ENCODE data around the gene ANKRD12.

ANKRD12 gene

DNA sequence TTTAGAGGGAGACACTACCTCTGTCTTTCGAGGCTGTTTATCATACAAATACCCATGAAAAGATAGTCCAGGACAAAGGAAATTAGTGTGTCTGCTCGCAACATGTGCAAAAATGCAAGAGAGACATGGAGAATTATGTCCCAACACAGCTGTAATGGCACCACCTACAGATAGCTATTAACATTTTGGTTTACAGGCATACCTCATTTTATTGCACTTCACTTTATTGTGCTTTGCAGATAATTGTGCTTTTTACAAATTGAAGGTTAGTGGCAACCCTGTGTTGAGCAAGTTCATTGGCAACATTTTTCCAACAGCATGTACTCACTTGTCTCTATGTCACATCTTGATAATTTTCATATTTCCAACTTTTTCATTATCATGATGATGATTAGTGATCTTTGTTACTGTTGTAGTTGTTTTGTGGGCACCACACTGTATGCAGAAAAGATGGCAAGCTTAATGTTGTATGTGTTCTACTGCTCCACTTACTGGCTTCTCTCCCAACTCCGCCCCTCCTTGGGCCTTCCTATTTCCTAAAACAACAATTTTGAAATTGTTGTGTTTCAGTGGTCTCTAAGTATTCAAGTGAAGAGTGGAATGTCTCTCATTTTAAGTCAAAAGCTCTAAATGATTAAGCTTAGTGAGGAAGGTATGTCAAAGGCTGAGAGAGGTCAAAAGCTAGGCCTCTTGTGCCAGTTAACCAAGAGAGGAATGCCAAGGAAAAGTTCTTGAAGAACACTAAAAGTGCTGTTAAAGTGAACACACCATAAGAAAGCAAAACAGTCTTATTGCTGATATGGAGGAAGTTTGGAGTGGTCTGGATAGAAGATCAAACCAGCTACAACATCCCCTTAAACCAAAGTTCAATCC, 52.0 kb downstream of the ANKRD12 start:
- no peak for DNase-seq (ENCODE audit: low spot score)

GRCh38 chr18:9189491-9189890, 52.9 kb downstream of the ANKRD12 start:
- DNase-seq (ENCODE audit: low spot score), result no peak

GRCh38 chr18:9191658-9192256, 55.2 kb downstream of the ANKRD12 start:
- no peak for DNase-seq (ENCODE audit: low spot score)

- no peak for DNase-seq (ENCODE audit: low spot score)
Measured at GRCh38 chr18:9193031-9193430, 56.5 kb downstream of the ANKRD12 start.

- no peak for DNase-seq (ENCODE audit: low spot score)
Measured at GRCh38 chr18:9196568-9196967, 60.0 kb downstream of the ANKRD12 start.

GRCh38 chr18:9199681-9200080, 63.1 kb downstream of the ANKRD12 start:
- DNase-seq (ENCODE audit: low spot score), result no peak

DNA sequence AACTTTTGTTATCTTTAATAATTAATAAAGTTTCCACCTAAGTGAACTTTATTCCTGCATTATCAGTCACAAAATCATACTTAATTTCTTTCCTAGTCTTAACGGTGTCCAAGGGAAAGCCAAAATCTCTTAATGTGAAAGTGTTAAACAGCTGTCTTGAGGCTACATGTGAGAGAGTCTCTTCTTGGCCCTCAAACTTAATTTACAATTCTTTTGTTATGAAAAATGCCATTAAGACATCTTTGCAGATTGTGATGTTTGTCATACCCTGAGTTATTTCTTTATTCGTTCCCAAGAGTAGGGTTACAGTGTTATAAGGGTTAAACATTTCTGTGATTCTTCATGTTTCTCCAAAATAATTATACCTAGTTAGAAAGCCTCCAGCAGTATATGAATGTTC, 64.6 kb downstream of the ANKRD12 start:
- no peak for DNase-seq (ENCODE audit: low spot score)

DNA sequence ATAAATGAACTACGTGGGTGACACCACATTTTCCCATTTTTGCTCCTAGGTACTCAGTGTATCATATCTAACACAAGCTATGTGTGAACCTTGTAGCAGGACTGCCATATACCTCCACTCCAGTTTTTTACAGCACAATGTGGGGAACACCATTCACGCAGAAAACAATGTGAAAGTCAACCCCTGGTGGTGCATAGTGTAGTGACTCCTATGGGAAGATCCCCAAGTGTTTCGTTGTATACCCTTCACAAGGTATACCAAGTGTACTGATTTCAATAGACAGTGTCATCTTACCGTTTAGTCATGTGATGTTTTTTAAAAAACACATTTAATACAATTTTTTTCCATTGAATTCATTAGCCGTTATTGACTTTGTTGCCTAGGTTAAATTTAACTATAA, 68.1 kb downstream of the ANKRD12 start:
- no peak for DNase-seq (ENCODE audit: low spot score)

DNA sequence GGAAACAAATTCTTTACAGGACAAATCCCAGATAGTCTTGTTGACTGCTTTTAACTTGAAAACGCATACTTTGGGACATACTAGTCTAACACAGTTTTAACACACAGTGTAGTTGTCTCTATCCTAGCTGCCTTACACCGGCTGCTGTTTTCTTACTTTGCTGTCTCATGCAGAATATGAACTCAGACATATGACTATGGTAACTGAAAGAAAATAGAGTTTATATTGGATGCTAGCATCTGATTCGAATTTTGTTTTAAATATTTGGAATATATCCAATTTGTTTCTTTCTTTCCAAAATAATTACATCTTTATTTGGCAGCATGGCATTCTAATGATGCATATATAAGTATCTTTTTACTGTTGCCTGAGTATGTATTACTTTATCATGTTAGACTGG, 69.8 kb downstream of the ANKRD12 start:
- DNase-seq (ENCODE audit: low spot score), result no peak

DNA sequence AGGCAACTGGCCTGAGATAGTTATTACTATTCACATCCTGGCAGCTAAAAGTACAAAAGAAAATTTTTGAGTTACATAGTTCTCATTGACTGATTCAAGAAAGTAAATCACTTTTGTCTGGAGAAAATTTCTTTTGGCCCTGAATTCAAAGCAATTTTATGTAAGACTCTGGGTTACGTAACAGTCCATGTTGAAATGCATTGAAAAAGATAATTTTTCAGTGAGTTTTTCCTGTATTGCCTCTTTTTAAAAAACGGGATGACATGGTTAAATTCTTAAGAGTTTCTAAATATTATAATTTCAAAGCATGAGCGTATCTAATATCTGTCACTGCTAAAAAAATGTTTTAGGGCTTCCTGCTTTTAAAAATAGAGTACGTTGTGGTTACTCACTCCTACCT, 72.7 kb downstream of the ANKRD12 start:
- DNase-seq (ENCODE audit: low spot score), result no peak

GRCh38 chr18:9210966-9211365, 74.4 kb downstream of the ANKRD12 start:
- no peak for DNase-seq (ENCODE audit: low spot score)

DNA sequence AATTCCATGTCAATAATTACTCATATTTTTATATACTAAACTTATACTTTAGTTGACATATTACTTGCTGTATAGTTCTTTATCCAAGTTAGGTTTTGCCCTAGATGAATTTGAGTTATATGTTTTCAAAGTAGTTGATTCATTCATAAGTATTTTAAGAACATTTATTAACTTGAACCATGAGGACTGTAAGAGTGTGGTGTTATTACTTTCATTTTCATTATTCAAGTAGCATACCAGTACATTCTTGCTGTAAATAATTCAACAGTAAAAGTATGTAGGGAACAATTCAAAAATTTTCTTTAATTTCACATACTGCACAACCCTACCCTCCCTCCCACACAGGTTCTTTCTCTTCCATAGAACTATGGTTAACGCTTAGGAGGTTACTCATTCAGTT, 75.4 kb downstream of the ANKRD12 start:
- DNase-seq (ENCODE audit: low spot score), result no peak

DNA sequence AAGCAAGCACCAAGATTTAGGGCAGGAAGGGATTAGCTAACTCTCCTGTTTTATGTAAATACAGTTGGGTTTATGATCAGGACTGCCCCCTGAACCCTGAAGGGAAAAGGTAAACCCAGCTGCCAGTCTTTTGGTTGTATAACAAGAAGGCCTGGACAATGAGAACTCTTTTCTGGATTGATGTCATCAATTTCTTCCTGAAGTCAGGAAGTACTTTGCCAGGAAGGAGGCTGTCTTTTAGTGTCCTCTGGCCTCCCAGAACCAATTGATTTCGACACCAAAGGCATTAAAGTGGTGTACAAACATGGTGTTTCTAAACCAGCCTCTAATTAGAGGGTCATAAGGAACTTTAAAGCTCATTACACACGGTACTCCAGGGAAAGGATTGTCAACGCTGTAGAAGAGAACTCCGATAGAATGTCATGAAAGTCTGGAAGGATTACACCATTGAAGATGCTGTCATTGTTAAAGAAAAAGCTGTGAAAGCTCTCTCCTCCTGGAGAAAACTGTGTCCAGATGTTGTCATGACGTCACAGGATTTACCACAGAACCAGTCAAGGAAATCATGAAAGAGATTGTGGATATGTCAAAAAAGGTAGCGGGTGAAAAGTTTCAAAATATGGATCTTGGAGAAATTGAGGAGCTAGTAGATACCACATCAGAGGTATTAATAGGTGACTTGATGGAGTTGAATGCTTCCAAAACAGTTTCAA, 78.8 kb downstream of the ANKRD12 start:
- no peak for DNase-seq (ENCODE audit: low spot score)

DNA sequence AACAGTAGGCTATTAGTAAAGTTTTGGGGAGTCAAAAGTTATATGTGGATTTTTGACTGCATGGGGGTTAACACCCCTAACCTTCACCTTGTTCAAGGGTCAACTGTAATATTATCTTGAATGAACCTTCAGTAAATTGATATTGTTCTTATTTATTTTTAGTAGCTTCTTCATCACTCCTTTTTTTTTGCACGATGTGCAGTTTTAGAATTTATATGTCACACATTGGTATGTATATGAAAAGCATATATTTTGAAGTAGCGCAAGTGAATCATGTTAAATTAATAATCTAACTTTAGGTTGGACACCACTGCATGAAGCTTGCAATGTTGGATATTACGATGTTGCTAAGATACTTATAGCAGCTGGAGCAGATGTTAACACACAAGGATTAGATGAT, 79.9 kb downstream of the ANKRD12 start:
- DNase-seq (ENCODE audit: low spot score), result no peak

DNA sequence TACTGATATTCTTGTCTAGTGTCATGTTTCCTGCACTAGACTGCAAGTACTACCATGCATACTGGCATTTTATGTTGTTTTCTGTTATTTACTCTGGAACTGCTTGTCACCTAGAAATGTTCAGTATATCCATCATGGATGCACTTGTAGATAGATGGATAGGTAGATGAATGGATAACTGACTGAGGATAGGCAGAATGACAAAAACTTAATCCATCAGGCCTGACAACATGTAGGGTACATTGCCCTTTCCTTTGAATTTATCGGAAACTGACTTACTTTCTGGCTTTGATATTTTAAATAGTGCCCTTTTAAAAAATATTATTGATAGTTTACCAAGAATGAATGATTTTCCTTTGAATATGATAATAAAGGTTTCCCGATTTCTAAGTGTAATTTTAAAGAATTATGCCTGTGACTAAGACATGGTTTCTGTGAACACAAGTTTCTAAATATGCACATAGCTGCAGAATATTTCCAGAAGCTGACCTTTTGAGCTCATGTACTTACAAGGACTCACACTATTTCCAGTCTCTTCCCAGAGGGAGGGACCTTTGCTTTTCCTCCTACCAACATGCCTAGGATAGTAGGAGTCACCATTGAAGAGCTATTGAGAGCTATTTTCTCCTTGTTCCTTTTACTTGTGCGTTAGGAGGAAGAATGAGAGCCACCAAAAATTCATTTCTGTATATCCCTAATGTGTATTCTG, 81.3 kb downstream of the ANKRD12 start:
- no peak for DNase-seq (ENCODE audit: low spot score)

DNA sequence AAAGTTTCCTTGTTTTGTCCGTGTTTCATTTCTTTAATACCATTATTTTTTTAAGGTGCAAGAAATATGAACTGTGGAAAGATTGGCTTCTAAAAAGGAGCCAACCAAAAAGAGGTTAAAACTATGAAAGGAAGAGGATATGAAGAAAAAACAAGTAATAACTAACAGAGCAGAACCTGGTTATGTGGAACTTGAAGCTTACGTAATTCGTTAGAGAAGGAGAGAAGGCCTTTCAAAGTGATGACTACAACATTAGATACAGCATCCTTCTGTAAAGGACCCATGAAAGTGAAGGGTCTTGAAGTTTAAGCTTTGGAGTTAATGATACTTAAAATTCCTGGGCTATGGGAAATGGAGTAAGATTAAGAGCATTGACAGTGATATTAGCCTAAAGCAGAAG, 84.5 kb downstream of the ANKRD12 start:
- no peak for DNase-seq (ENCODE audit: low spot score)

DNA sequence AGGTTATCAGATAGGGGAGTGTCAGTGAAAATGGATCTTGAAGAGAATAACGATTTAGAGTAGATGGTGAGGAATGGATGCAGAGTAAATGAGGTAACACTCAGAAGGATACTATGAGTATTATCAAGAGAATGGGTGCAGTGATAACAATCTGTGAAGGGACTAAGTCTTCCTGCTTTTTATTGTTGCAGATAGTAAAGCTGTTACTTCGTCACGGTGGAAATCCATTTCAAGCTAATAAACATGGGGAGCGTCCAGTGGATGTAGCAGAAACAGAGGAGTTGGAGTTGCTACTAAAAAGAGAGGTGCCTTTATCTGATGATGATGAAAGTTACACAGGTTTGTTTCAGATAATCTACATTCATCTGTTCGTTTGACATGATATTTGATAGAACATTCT, 85.1 kb downstream of the ANKRD12 start:
- no peak for DNase-seq (ENCODE audit: low spot score)

DNA sequence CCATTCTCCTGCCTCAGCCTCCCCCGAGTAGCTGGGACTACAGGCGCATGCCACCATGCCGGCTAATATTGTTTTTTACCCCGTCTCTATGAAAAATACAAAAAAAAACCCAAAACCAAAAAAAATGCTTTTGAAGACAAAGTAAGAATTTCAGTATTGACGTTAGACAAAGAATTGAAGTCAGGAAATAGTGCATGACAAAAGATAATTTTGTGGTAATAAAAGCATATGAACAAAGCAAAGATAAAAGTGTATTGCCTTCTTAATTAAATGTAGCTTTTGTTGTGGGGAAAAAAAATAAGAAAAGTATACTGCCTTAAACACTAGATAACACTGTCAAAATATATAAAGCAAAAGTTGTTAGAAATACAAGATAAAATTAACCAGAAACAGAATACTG, 86.8 kb downstream of the ANKRD12 start:
- DNase-seq (ENCODE audit: low spot score), result no peak

- DNase-seq (ENCODE audit: low spot score), result no peak
Measured at GRCh38 chr18:9226463-9226862, 89.9 kb downstream of the ANKRD12 start.

GRCh38 chr18:9231852-9232486, 95.4 kb downstream of the ANKRD12 start:
- DNase-seq (ENCODE audit: low spot score), result no peak

- no peak for DNase-seq (ENCODE audit: low spot score)
Measured at GRCh38 chr18:9232977-9233376, 96.4 kb downstream of the ANKRD12 start.
